ENCODE results near the gene SLC7A14. TPM values are rescaled to one million over a fixed set of nuclear protein-coding genes. Genes with fewer than 3 reads are reported as not detected.

SLC7A14 gene
- total and polyA plus RNA-seq, 10 of the 15 experiments (the other 5 are each of a cell fraction or from before 2014, with no cell fraction given), result not detected

- no peak for ATAC-seq
- CTCF ChIA-PET, result interaction anchor here (0.5 kb wide), 1 partner anchor 1095 kb away, joined by 3 read pairs; no protein-coding TSS in a partner anchor
- TF ChIP-seq HDAC6 (IDR thresholded peaks at IDR 0.05; ENCODE audit: unreplicated experiment) (no peak), E2F4 (IDR thresholded peaks at IDR 0.05; ENCODE audit: low read depth, low read length) (no peak), SKIL (IDR thresholded peaks at IDR 0.05; ENCODE audit: low read depth, poor library complexity, severe bottlenecking) (no peak), LARP7 (IDR thresholded peaks at IDR 0.05) (no peak), SMAD5 (IDR thresholded peaks at IDR 0.05; ENCODE audit: low read depth) (no peak), RBBP5 (conservative IDR thresholded peaks at IDR 0.05) (no peak), EGR1 (IDR thresholded peaks at IDR 0.05; ENCODE audit: borderline replicate concordance in 1 of 2, low read depth in 2 of 2, low read length in 2 of 2) (no peak), JUND (IDR thresholded peaks at IDR 0.05; ENCODE audit: low read depth, low read length) (no peak), EZH2 (IDR thresholded peaks at IDR 0.05; ENCODE audit: borderline replicate concordance, control insufficient read depth, low read depth, low read length) (no peak), POLR2AphosphoS5 (IDR thresholded peaks at IDR 0.05; ENCODE audit: low read length) (no peak), SIX5 (IDR thresholded peaks at IDR 0.05; ENCODE audit: low read depth, low read length, severe bottlenecking) (no peak)
- no peaks in the 10 kb centered on the region for H3K4me1 ChIP-seq (ENCODE audit: control insufficient read depth, insufficient read depth, low read length)
- no TSS peak for BruUV-seq (replicated peaks)
- no peaks in the 10 kb centered on the region for H3K36me3 ChIP-seq (ENCODE audit: control insufficient read depth in 2 of 2, insufficient read depth in 2 of 2, low read length in 1 of 2)
- DNase-seq (ENCODE audit: low read depth, low spot score), result no peak
- H3K4me2 ChIP-seq (ENCODE audit: control insufficient read depth, insufficient read depth), result no peak overlapping the region
- in situ Hi-C loops (cut with MboI), result no loop called here
- no peaks in the 10 kb centered on the region for H3K9me3 ChIP-seq (replicated peaks; ENCODE audit: control insufficient read depth, insufficient read depth, low read length)
- no peak overlapping the region for H3K9ac ChIP-seq (ENCODE audit: control insufficient read depth, insufficient read depth, low read length)
- 49% methylated on average over 4 of the region's 4 CpGs for WGBS (ENCODE audit: insufficient coverage, insufficient replicate concordance, low lambda C conversion rate, missing lambda C conversion rate)
- no peak for FAIRE-seq
- RAD21 ChIA-PET (ENCODE audit: unreplicated experiment), result no interaction called here
- peaks cover 1 to 6% of the 10 kb centered on the region in 2 experiments; a peak in 2 of 4 replicates for H3K27me3 ChIP-seq (replicated peaks in 1 of 2; ENCODE audit: control insufficient read depth in 2 of 2, insufficient read depth in 2 of 2, low read length in 1 of 2)
- intact Hi-C loops (cut with micrococcal nuclease; ENCODE audit: unreplicated experiment), result no loop called here
- H4K20me1 ChIP-seq (ENCODE audit: control insufficient read depth, insufficient read depth), result no peaks in the 10 kb centered on the region
- SMC1A ChIA-PET (ENCODE audit: uncharacterized antibody, unreplicated experiment), result no interaction called here
- no peak overlapping the region for H3K27ac ChIP-seq (ENCODE audit: control insufficient read depth, insufficient read depth)
- no peaks in the 10 kb centered on the region for H3K79me2 ChIP-seq (ENCODE audit: control insufficient read depth, insufficient read depth, low read length)
- H2AFZ ChIP-seq (ENCODE audit: control insufficient read depth, low read depth, low read length), result no peak overlapping the region
- POLR2A ChIA-PET, result no interaction called here
- no peak overlapping the region for H3K4me3 ChIP-seq
Observed at GRCh38 chr3:170480111-170480510, 105.8 kb downstream of the SLC7A14 start.
